Stimulated activated CD8-positive, alpha-beta memory T cell treated with anti-CD3 and anti-CD28 coated beads, Interleukin-2, amount 100 ng/mL, for 48 hours (primary cell): ENCODE measurements around the gene ODAD2.
A peak's percentile ranks its signal among the peaks of the same experiment; 100 is the strongest.
"Not testable (repeated sequence)": the region's sequence is repeated elsewhere in the genome, so short reads cannot be mapped to it uniquely, and the experiment has no call there.

Experiments
- DNase-seq, 2 donors: peaks; one replicate each; pipeline ENCODE4 v3.0.0-alpha.2; 2020; ENCODE audit warnings: low read depth in 2 of 2

The ODAD2 gene

DNA sequence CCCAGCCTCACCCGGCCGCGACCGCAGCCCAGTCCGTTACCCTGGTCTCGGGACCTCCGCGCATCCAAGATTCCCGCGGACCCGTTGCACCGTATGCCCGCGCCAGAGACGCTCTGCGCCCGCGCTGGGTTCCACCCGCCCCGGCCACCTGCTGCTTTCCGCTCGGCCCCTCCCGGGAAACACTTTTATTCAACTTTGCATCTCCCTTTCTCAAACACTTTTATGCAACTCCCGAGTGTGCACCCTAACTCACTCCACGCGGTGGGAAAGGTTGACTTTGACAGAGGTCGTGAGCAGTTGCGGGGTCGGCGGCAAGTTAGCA is at the start of gene ODAD2:
Gene ODAD2, minus strand, starts transcription at position 126 of the 322 bp plus-strand sequence. CDS start 3,937 bp downstream, outside the sequence.
- DNase-seq, result peak in 1 of 2 donors; percentile 1

GRCh38 chr10:28047061-28047460 is 48.2 kb upstream of the ODAD2 start:
- no peak for DNase-seq

- no peak for DNase-seq
These were observed 47.7 kb upstream of the ODAD2 start for GRCh38 chr10:28046579-28046978.

DNA sequence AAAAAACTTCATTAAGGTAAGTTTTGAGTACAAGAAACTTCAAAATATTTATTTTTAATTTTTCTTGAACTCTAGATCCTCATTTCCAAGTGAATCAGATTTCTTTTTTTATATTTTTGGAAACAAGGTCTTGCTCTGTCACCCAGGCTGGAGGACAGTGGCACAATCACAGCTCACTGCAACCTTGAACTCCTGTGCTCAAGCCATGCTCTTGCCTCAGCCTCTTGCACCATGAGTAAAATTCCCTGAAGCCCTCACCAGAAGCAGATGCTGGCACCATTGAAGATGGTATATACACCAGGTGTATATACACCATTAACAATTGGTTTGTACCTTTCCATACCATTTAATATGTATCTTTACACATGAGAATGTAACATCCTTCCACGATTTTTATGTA is 45.1 kb upstream of the ODAD2 start:
- DNase-seq, result no peak

GRCh38 chr10:28036587-28036986 is 37.7 kb upstream of the ODAD2 start:
- no peak for DNase-seq

DNA sequence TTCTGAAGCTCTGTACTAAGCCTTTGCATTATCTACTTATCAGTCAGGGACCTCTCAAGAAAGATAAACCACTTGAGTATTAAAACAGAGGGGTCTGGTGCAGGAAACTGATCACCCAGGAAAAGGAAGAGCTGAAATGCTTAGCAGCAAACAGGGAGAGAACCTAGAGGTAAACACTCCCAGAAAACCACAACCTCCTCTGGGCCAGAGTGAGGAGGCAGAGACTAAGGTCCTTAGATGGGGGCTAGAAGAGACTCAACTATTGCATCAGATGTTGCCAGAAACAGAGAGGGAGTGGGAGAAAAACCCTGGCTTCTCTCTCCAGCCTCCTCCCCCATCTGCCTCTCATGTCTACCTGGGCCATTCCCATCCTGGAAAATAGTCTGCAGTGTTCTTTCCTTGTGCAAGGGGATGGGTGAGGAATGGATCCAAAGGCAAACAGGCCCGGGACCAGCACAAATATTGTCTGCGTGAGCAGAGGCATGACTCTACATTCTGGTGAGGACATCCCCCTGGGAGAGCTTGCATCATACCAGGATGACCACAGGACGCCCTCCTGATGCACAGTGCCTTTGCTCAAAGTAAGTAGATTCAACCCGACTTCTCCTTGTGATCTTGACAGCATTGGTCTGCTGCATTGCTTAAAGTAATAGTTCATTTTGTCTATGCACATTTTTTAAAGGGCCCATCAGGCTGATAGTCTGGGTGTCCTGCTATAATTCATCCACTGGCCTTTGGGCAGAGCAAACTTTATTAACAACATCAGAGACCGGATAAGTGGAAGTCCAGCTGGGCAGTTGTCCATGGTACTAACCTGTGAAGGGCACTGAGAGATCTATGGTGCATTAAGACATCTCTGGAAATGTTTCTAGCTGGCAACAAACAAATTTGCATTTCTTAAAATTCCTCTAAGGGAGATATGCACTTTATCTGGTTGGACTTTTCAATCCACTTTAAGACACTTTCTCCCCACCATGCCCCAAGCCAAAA is 22.4 kb upstream of the ODAD2 start:
- DNase-seq, result no peak

DNA sequence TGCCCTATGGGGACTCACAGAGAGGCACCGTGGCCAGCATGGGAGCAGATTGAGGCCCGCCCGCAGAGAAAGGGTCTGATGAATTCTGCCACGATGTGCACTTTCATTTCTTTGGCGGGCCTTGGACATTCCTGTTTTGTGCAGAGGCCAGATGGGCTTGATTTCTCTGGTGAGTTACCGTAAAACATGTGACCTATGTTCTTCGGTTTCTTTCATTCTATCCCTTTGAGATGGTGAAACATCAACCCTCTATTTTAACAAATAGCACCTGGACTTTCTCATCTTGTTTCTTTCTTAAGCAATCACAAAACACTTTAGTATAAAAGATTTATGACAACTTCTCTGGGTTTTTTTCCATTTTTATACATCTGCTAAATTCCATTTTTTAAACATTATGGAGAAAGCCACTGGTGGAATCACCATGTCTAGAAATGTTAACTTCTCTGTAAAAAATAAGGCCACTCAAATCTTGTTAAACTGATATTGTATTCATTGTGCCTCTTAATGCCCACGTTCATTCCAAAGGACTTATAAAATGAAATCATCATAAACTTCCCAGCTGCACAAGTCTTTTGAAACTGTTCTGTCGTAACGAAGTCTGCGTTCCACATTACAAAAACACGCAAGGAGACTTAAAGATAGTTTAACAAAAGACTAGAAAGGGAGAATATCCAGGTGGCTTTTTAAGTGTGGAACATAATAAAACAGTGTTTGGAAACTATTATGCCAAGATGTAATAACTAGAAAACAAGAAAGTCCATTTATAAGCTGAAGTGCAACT is 21.4 kb upstream of the ODAD2 start:
- DNase-seq, result no peak

DNA sequence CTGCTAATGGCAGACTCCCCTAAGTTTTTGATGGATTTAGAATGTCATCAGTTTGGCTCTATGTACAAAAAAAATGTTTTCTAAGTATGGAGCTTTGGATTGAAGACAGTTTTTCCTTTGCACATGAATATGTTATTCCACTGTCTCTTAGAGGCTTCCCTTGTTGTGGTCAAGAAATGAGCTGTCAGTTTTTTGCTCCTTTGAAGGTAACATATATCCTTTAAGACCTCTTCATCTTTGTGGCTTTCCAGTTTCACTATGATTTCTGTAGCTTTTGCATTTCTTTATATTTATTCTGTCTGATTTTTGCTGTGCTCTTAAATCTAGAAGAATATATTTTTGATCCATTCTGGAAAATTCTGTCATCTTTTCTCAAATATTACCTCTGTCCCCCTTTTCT is 15.8 kb upstream of the ODAD2 start:
- no peak for DNase-seq

GRCh38 chr10:28012990-28013515 is 14.2 kb upstream of the ODAD2 start:
- DNase-seq, result no peak

- no peak for DNase-seq
These were observed 11.9 kb upstream of the ODAD2 start for GRCh38 chr10:28010821-28011220.

DNA sequence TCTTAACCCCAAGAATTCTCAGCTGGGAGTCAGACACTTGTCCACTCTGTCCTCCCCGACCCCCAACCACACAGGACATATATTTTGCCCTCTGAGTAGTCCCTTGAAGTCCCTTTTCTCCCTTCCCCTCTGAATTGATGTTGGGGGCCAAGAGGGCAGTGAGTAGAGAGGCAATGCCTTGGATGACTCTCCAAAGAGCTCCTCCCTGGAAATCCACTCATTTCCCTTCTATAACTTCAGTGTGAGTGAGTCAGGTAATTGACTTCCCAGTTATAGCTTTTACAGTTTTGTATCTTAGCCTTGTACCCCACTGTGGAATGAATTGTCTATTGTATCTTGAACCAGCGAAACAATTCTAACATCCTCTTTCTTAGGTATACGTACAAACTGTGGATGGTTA is 9.2 kb upstream of the ODAD2 start:
- no peak for DNase-seq

- no peak for DNase-seq
These were observed 2.5 kb upstream of the ODAD2 start for GRCh38 chr10:28001353-28001752.

- peak; percentile 15 to 18 for DNase-seq
These were observed 513 bp downstream of the ODAD2 start for GRCh38 chr10:27998178-27998953.

DNA sequence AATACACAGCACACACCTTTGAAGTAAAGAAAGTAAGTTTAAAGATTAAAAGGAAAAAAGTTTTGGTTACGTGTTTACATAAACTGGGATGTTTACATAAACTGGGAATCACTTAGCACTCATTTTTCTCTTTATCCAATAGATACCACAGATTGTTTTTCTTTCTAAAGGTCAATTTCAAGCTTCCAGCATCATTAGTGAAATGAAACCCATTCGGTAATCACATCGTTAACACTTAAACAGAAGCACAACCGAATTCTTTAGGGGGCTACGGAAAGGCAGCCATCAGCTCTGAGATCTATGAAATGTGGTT is 1.1 kb downstream of the ODAD2 start:
- no peak for DNase-seq

GRCh38 chr10:27995311-27995710 is 3.6 kb downstream of the ODAD2 start:
- no peak for DNase-seq

GRCh38 chr10:27989357-27989756 is 9.5 kb downstream of the ODAD2 start:
- DNase-seq, result not testable (repeated sequence)

- DNase-seq, result no peak
These were observed 12.1 kb downstream of the ODAD2 start for GRCh38 chr10:27986821-27987220.

GRCh38 chr10:27982875-27983543 is 15.9 kb downstream of the ODAD2 start:
- DNase-seq, result no peak

DNA sequence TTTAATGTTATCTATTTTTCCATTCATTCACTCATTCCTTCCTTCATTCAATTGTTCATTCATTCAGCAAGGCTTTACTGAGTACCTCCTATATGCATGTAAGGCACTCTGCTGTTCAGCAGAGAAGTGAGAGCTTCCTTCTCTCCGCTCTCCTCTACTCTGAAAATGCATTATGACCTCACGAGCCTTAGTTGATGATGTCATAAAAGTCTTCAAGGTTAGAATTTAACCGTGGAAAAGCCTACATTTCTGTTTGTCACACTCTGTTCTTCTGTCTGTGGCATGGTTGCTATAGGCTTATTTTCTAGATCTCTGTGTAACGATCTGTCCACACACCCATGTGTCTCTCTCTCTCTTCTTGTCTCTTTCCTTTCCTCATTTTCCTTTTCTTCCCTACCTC is 17.1 kb downstream of the ODAD2 start:
- no peak for DNase-seq

DNA sequence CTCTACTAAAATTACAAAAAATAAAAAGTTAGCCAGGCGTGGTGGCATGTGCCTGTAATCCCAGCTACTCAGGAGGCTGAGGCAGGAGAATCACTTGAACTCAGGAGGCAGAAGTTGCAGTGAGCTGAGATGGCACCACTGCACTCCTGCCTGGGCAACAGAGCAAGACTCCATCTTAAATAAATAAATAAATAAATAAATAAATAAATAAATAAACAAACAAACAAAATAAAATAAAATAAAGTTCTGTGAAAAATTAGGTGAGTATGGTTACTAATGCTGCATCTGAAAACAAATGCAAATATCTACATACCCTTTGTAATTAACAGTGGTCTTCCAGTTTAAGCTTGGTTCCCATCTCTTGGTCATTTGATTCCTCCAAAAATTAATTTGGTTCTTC is 28.1 kb downstream of the ODAD2 start:
- not testable (repeated sequence) for DNase-seq

GRCh38 chr10:27969931-27970330 is 28.9 kb downstream of the ODAD2 start:
- not testable (repeated sequence) for DNase-seq
